ENCODE measurements around the gene SYT7.
A peak's percentile ranks its signal among the peaks of the same experiment; 100 is the strongest.

Gene SYT7

GRCh38 chr11:61539006-61539405, 41.9 kb downstream of the SYT7 start:
- no peak for DNase-seq (ENCODE audit: low read depth in 4 of 4, low spot score in 1 of 4)

GRCh38 chr11:61538636-61538961, 42.3 kb downstream of the SYT7 start:
- DNase-seq (ENCODE audit: low read depth in 4 of 4, low spot score in 1 of 4): no peak

GRCh38 chr11:61537326-61537725, 43.5 kb downstream of the SYT7 start:
- no peak for DNase-seq (ENCODE audit: low read depth in 4 of 4, low spot score in 1 of 4)

- DNase-seq (ENCODE audit: low read depth in 4 of 4, low spot score in 1 of 4): no peak
Observed at GRCh38 chr11:61536676-61537270, 44.1 kb downstream of the SYT7 start.

- no peak for DNase-seq (ENCODE audit: low read depth in 4 of 4, low spot score in 1 of 4)
Observed at GRCh38 chr11:61535998-61536675, 44.7 kb downstream of the SYT7 start.

DNA sequence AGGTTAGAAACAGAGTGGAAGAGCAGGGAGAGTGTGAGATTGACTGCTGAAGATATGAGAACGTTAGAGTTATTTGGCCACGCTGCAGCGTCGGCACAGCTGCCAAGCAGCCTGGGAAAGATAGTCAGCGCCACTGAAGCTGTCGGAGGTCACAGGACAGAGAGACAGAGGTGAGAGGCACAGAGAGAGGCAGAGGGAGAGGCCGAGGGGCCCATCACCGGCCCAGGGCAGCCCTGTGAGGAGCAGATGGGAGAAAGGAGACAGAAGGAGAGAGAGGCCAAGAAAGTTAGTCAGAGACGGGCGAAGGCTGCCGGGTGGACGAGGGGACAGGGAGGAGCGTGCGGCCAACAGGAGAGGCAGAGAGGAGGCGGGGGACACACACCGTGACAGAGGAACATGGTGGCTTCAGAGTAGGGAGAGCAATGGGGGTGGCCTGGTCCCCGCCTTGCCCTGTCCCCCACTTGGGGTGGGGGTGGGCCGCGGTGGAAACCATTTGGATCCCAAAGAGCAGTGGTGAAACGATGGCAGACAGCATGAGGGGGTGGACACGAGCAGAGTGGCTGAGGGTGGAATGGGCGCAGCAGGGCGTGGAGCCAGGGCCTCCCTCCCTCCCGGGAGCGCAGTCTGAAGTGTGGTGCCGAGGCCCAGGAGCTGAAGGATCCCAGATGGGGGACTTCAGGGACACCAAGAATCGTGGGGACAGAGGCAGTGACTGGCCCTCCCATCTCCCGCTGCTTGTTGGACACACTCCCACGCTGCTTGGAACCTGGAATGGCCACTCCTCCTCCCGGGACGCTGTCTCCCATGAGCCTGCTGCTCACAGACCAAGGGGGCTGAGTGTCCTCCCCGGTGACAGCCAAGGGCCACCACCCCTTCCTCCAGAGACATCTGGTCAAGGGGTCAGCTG, 45.7 kb downstream of the SYT7 start:
- no peak for DNase-seq (ENCODE audit: low read depth in 4 of 4, low spot score in 1 of 4)

DNA sequence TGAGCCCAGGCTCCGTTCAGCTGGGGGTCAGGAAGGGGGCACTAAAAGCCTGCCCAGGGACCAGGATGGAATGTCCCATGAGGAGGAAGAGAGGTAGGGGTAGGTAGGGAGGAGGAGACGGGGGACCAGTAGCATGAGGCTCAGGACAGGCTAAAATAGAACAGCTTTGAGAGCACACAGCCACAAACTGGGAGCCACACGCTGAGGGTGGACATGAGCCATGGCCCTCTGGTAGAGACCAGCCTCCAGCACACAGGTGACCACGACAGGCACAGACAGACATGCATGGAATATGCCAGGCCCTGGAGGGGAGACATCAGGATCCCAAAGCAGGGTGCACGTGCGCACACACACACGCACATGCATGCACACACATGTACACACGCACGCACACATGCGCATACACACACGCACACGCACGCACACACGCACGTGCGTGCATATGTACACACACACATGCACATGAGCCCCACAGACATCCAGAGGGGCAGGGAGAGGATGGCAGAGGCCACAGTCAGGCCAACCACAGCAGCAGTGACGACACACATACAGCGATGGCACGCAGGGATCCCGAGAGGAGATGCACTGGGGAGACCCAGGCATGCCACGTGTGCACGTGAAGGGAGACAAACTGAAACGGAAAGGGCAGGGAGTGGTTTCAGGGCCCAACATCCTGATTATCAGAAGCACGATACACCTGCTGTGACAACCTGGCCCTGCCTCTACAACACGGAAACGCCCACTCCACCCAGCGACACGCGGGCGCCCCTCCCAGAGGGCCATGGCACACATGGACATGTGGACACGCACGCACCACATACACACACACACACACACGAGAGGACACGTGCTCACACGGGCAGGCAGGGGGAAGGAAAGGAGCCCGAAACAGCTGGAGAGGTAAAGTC, 46.6 kb downstream of the SYT7 start:
- no peak for DNase-seq (ENCODE audit: low read depth in 4 of 4, low spot score in 1 of 4)

GRCh38 chr11:61533401-61533800, 47.5 kb downstream of the SYT7 start:
- DNase-seq (ENCODE audit: low read depth in 4 of 4, low spot score in 1 of 4): no peak

DNA sequence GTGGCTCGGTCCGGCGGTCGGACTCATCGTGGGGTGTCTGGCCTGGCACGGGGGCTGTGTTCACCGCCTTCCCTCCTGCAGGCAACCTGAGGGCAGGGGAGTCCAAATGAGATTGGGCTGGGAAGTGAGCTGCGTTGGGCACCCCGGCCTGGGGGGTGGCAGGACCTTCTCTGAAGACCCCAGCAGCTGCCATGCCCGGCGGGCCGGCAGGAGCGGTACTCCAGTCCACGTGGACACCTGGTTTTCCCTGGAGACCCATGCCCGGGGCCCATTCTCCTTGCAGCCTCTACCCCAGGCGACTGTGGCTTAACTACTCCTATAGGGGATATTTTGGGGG, 47.9 kb downstream of the SYT7 start:
- no peak for DNase-seq (ENCODE audit: low read depth in 4 of 4, low spot score in 1 of 4)

DNA sequence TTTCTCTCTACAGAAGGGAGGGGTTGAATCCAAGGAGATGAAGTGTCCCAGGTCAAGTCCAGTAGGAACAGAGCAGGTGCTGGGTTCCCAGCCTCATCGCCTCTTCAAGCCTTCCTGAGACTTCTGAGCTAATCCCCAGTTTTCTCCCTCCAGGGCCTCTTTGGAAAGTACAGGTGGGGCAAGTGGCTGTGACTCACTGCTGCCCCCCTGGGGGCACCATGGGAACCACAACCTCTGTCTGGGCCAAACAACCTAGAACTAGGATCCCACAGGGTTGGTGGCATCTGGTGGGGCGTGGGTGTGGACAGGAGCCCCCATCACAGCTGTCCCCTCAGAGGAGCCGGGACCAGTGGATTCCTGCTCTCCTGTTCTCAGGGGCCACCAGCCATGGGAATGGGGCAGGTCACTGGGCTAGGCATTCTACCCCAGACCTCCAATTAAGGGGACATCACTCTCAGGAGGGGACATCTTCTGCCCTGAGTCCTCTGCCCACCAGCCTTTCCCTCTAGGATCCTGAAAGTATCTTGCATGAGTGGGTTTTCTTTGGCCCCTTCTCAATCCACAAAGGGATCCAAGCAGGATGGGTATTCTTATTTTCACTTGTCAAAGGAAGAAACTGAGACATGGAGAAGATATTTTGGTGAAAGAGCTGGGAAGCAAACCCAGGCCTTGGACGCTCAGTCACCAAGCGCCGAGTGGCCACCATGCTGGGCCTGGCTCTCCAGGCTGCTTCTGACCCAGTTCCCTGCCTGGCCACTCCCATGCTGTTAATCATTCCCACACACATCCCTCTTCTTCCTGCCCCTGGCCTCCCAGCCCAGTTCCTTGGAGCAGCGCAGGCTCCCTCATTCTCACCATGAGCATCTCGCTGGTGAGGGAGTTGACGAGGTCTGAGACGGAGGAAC, 48.5 kb downstream of the SYT7 start:
- DNase-seq (ENCODE audit: low read depth in 4 of 4, low spot score in 1 of 4): peak in 1 of 4 experiments; percentile 13

- DNase-seq (ENCODE audit: low read depth in 4 of 4, low spot score in 1 of 4): no peak
Observed at GRCh38 chr11:61531044-61531443, 49.8 kb downstream of the SYT7 start.

GRCh38 chr11:61529537-61530225, 51.2 kb downstream of the SYT7 start:
- DNase-seq (ENCODE audit: low read depth in 4 of 4, low spot score in 1 of 4): no peak

GRCh38 chr11:61528114-61528513, 52.8 kb downstream of the SYT7 start:
- no peak for DNase-seq (ENCODE audit: low read depth in 4 of 4, low spot score in 1 of 4)

DNA sequence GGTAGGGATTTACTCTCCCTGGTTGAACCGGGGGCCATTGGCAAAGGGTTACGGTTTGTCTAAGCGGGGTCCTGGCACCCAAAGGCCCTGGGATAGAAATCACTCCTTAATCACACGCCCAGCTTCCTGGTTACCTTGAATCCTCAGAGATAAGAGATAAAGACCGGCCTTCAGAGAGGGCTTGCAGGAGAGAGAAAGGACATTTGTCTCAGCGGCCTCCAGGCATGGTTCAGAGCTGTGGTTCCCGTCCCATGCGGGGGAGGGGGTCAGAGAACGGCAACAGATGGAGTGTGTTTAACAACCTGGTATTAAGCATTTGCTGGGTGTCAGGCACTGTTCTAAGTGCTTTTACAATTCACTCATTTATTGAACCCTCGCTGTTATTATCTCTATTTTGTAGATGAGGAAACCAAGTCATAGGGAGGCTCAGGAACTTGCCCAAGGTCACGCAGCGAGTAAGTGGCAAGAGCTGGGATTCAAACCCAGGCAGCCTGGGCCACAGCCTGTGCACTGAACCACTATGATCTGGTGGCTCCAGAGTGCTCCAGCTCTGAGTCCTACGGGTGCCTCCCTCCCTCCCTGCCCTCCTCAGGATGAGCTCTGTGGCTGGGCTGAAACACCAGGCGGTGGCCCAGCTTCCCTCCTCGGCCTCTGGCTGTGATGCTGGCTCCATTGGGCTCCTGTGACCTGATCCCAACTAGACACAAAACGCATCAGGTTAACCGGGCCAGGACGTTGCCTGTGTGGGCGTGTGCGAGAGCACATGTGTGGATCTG, 53.7 kb downstream of the SYT7 start:
- no peak for DNase-seq (ENCODE audit: low read depth in 4 of 4, low spot score in 1 of 4)

DNA sequence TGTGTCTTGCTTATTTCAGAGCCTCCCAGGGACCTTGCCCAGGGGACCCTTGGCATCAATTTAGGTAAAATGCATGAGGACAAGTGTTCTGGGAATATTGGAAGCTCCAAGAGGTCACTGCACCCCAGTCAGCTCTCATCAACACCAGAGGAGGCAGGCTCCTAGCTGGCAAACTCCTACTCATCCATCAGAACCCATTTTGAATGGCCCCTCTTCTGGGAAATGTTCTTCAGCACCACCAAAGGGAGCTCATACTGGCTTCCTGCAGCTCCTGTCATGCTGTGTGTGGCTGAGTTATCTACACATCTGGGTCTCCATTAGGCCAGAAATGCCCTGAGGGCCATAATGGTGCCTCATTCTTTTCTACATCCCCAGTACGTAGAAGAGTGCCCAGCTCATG, 54.6 kb downstream of the SYT7 start:
- DNase-seq (ENCODE audit: low read depth in 4 of 4, low spot score in 1 of 4): no peak

GRCh38 chr11:61524963-61525587, 55.8 kb downstream of the SYT7 start:
- no peak for DNase-seq (ENCODE audit: low read depth in 4 of 4, low spot score in 1 of 4)

GRCh38 chr11:61524446-61524845, 56.4 kb downstream of the SYT7 start:
- DNase-seq (ENCODE audit: low read depth in 4 of 4, low spot score in 1 of 4): no peak

- DNase-seq (ENCODE audit: low read depth in 4 of 4, low spot score in 1 of 4): no peak
Observed at GRCh38 chr11:61522881-61523280, 58.0 kb downstream of the SYT7 start.
